Body of pancreas (tissue), 4 donors: Measurements from ENCODE around the gene ANO2.

Experiments used
- POLR2A ChIP-seq, 3 donors: fragments of 450-650 bp; IDR thresholded peaks; one replicate each; pipeline ENCODE4 v1.6.1; 2016; ENCODE audit warnings: antibody characterized with exemption in 3 of 3, mild to moderate bottlenecking in 2 of 3
- TF ChIP-seq, protein P1 (sequence below), 7 experiments: fragments of 450-650 bp in 4 of 7; fragments of 200-600 bp in 3 of 7; sonication (generic) in 3 of 7; IDR thresholded peaks; one replicate each; pipeline ENCODE4 v1.5.1; 2016 to 2019; ENCODE audit warnings: antibody characterized with exemption in 7 of 7

GRCh38 chr12:5611162-5611561, 333.9 kb downstream of the ANO2 start:
- TF ChIP-seq, protein P1, sequence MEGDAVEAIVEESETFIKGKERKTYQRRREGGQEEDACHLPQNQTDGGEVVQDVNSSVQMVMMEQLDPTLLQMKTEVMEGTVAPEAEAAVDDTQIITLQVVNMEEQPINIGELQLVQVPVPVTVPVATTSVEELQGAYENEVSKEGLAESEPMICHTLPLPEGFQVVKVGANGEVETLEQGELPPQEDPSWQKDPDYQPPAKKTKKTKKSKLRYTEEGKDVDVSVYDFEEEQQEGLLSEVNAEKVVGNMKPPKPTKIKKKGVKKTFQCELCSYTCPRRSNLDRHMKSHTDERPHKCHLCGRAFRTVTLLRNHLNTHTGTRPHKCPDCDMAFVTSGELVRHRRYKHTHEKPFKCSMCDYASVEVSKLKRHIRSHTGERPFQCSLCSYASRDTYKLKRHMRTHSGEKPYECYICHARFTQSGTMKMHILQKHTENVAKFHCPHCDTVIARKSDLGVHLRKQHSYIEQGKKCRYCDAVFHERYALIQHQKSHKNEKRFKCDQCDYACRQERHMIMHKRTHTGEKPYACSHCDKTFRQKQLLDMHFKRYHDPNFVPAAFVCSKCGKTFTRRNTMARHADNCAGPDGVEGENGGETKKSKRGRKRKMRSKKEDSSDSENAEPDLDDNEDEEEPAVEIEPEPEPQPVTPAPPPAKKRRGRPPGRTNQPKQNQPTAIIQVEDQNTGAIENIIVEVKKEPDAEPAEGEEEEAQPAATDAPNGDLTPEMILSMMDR (IDR thresholded peaks at IDR 0.05), result no peak
- TF ChIP-seq POLR2A (IDR thresholded peaks at IDR 0.05), result no peak
